Tibial nerve (tissue), 4 donors: ENCODE measurements around the gene CXADR.

Source experiments
- CTCF ChIP-seq, 5 experiments: fragments of 200-600 bp in 3 of 5; fragments of 450-650 bp in 2 of 5; sonication (generic) in 3 of 5; IDR thresholded peaks; one replicate each; pipeline ENCODE4 v1.5.1; 2016 to 2019; ENCODE audit warnings: antibody characterized with exemption in 5 of 5, mild to moderate bottlenecking in 3 of 5, moderate library complexity in 2 of 5
- EP300 ChIP-seq, 2 donors: sonication (generic); formaldehyde crosslinking; IDR thresholded peaks; one replicate each; pipeline ENCODE4 v1.6.1; 2017; ENCODE audit warnings: antibody characterized with exemption in 2 of 2, mild to moderate bottlenecking in 1 of 2
- POLR2A ChIP-seq, 2 donors: fragments of 450-650 bp; IDR thresholded peaks; one replicate each; pipeline ENCODE4 v1.6.1; 2017; ENCODE audit warnings: antibody characterized with exemption in 2 of 2, mild to moderate bottlenecking in 2 of 2, moderate library complexity in 2 of 2

GRCh38 chr21:17519208-17519738 lies 6.4 kb downstream of the CXADR start:
- TF ChIP-seq CTCF (IDR thresholded peaks at IDR 0.05) (no peak), EP300 (IDR thresholded peaks at IDR 0.05) (no peak), POLR2A (IDR thresholded peaks at IDR 0.05) (no peak)
